Stimulated activated CD4-positive, alpha-beta T cell treated with anti-CD3 and anti-CD28 coated beads, Interleukin-15, amount 100 ng/mL, for 1 hour (primary cell): Measurements from ENCODE around the gene CTF1.
"Not testable (repeated sequence)": the region's sequence is repeated elsewhere in the genome, so short reads cannot be mapped to it uniquely, and the experiment has no call there.

Experiments
- DNase-seq, 2 donors: peaks; one replicate each; pipeline ENCODE4 v3.0.0-alpha.2; 2020; ENCODE audit warnings: low read depth in 1 of 2, low spot score in 1 of 2

The CTF1 gene

GRCh38 chr16:30887927-30888326 lies 8.5 kb upstream of the CTF1 start:
- DNase-seq, result no peak

DNA sequence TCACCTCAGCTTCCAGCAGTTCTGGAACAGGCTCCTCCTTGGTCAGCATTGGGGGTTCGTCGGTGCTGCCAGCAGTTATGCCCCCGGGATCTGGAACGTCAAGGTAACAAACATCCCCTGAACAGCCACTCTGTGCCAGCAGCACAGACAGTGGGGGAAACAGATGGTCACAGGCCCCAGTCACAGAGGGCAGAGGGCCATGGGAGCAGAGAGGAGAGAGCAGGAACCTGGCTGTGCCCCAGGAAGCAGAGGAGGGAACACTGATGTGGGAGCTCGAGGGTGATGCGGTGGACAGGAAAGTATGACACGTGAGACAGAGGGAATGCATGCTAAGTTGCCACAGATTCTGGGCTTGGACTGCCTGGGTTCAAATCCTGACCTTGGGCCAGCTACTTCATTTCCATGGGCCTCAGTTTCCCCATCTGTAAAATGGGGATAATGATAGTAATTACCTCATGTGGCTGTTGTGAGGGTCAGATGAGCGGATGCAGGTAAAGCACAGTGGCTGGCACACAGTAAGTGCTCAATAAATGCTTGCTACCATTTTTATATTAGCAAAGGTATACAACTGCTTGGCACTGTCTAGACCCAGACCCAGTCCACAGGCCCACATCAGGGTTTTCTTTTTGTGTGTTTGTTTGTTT lies 7.4 kb upstream of the CTF1 start:
- no peak for DNase-seq

DNA sequence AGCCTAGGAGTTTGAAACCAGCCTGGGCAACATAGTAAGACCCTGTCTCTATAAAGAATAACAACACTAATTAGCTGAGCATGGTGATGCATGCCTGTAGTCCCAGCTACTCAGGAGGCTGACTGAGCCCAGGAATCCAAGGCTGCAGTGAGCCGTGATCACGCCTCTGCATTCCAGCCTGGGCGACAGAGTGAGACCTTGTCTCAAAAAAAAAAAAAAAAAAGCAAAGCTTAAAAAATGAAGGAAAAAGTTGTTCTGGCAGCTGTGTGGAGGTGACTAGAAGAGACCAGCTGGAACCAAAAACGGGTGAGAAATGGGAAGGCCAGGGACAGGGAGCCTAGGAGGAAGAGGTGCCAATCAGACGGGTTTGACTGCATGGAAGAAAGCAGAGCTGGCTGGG lies 6.7 kb upstream of the CTF1 start:
- DNase-seq, result no peak

- DNase-seq, result not testable (repeated sequence)
These were observed 5.2 kb upstream of the CTF1 start for GRCh38 chr16:30891043-30891823.

DNA sequence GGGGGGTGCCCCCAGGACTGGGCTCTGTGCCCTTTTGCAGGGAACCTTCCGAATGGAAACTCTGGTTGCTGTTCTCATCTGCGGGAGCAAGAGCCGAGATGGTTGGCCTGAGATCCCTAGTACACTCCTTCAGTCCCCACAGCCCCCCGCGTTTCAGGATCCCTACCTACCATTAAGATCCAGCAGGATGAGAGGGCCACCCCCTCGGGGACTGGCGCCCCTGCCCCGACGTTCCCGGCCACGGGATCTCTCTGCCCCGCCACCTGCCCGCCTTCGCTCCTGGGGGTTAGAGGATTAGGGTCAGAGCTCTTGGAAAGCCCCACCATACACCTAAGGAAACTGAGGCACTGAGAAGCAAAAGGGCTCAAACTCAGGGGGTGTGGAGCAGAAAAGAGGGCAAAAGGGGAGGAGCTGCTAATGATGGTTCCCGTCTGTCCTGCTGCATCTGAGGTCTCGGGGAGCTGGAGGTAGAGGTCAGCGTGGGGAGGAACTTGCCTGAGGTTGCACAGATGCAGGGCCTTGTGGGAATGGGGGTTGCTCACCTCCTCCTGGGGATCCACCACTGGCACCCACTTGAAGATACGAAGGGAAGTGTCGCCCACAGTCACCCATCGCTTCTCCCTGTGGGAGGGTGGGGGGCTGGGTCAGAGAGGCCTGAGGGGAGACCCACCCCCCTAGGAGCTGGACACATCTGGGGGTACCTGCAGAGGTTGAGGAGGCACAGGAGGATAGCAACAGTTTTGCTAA lies 3.6 kb upstream of the CTF1 start:
- DNase-seq, result no peak

DNA sequence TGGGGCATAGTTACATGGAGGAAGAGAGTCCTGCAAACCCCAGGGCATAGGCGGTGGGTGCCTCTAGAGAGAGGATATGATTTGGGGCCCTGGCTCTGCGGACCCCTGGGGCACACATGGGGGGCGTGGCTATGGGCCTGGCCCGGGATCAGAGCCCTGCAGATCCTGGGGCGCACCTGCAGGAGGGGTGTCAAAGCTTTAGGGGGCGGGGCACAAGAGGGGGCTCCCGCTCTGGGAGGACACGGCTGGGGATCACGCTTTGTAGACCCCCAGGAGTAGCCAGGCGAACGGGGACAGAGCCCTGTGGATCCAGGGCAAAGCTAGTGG lies 3.0 kb upstream of the CTF1 start:
- DNase-seq, result no peak

DNA sequence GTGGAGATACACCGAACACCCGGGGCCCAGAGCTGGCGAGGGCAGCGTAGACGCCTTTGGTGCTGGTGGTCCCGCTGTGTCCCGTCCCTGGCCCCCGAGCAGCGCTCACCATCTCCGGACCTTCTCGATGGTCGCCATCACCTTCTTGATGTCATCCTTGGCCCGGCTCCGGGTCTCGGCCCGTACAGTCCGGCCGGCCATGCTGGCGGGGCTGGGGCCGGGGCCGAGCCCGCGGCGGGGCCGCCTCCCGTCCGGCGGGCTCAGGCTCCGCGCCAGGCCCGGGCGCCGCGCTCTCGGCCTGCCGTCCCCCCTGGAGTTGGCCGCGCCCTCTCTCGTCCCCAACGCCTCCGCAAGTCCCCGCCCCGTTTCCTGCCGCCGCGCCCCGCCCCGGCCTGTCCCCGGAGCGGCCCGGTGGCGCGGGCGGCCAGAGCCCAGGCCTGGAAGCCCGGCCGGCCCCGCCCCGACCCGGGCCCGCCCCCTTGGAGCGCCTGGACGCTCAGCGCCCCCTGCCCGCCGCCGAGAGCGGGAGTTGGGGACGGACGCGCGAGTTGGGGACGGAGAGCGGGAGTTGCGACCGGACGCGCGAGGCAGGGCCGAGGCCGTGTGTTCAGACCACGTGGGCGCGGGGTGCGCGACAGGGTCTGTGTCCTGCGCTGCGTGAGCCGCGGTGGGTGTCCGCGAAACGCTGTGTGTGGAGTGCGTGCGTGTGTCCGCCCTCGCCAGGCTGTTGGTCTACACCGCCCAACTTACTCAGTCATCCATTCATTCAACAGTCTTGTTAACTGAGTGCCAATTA lies 2.5 kb upstream of the CTF1 start, which contains the start of gene BCL7C:
TSS of gene BCL7C (minus strand) at position 334 of the 796 bp plus-strand sequence. CDS start at position 201, 133 bp downstream.
- DNase-seq, result peak; percentile 58 to 72

DNA sequence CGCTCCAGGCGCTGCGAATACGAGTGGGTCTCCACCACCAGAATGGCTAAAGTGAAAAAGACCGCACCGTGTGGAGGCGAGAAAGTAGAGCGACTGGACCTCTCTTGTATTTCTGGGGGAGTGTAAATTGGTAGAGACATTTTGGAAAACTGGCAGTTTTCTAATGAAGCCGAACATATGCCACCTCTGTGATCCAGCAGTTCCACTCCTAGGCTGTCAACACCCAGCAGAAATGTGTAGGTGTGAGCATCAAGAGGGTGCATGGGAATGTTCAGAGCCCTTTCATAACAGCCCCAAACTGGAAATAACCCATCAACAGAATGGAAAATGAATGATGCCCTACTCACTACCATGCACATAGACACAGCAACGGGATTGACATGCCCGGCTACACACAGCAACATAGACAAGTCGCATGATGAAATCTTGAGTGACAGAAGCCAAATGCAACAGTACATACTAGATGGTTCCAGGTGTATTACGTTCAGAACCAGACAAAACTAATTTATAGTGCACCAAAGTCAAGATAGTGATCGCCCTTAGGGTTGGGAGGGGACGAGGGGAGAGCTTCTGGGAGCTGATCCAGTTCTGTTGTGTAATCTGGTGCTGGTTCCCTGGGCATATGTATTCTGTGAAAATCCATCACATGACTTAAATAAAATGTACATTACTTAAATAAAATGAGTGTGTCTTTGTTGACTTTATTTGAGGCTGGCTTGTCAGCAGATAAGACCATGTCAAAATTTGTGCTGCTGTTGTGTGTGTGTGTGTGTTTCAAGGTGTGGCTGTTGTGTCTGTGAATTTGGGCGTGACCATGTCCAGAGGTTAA lies 1.7 kb upstream of the CTF1 start:
- DNase-seq, result no peak

GRCh38 chr16:30895627-30896260 lies 670 bp upstream of the CTF1 start:
- DNase-seq, result no peak

GRCh38 chr16:30896889-30897733 lies 697 bp downstream of the CTF1 start:
- peak; percentile 63 to 66 for DNase-seq

DNA sequence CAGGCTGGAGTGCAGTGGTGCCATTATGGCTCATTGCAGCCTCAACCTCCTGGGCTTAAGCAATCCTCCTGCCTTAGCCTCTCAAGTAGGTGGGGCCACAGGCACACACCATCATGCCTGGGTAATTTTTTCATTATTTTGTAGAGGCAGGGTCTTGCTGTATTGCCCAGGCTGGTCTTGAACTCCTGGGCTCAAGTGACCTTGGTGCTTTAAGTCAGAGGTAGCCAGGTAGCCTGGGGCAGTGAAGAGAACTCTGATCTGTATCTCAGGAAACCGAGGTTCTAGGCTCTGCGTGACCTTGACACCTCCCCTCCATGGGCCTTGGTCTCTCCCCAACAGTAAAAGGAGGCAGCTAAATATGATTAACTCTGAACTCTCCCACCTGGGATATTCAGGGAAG lies 3.4 kb downstream of the CTF1 start:
- no peak for DNase-seq

DNA sequence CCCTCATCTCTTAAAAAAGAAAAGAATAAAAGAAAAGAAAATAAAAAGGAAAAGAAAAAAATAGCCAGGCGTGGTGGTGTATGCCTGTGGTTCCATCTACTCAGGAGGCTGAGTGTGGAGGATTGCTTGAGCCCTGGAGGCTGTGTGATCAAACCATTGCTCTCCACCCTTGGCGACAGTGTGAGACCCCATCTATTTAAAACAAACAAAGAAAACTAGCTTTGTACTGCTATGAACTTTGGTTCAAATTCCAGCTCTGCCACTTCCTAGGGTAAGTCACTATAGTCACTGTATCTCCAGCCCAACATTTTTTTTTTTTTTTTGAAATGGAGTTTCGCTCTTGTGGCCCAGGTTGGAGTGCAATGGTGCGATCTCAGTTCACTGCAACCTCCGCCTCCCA lies 4.2 kb downstream of the CTF1 start:
- DNase-seq, result no peak

DNA sequence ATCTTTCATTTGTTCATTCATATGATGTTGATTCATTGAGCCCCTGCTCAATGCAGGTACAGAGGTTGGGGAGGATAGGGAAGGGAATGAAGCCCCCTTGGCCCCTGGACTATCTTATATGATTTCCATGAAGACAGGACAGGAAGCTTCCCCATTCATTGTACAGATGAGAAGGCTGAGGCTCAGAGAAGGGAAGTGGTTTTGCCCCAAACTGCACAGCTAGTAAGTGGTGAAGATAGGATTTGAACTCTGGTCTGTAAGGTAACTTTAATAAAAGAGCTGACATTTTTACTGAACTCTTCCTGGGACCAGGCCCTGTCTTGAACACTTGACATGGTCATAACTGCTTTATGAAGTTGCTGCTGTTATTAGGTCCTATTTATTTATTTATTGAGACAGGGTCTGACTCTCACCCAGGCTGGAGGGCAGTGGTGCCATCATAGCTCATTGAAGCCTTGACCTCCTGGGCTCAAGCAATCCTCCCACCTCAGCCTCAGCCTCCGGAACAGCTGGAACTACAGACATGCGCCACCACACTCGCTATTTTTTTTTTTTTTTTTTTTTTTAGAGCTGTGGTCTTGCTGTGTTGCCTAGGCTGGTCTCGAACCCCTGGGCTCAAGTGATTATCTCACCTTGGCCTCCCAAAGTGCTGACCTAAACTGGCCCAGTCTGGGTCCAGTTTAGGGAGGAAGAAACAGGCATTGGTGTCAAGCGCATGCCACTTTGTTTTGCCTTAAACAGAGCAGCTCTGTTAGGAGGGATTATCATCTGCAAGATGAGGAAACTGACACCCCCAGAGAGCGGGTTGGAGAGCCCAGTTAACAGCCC lies 5.0 kb downstream of the CTF1 start:
- no peak for DNase-seq

- peak; percentile 36 to 45 for DNase-seq
These were observed 5.9 kb downstream of the CTF1 start for GRCh38 chr16:30902029-30902972.

GRCh38 chr16:30903002-30903401 lies 6.6 kb downstream of the CTF1 start:
- DNase-seq, result no peak

- DNase-seq, result no peak
These were observed 7.2 kb downstream of the CTF1 start for GRCh38 chr16:30903596-30903995.
